Measurements from ENCODE around the gene CNN2. TPM values are rescaled to one million over a fixed set of nuclear protein-coding genes. Genes with fewer than 3 reads are reported as not detected.

CNN2 gene
- total RNA-seq, 1 donor from 2014 or later: 76.1 TPM

- H3K27ac ChIP-seq: no peak overlapping the region
- H3K36me3 ChIP-seq: peaks cover 0 to 4% of the 10 kb centered on the region in 2 donors
- H3K4me3 ChIP-seq: no peak overlapping the region
- intact Hi-C loops (cut with DNase I): no loop called here
- DNase-seq (ENCODE audit: extremely low spot score in 2 of 2): no peak
- no peaks in the 10 kb centered on the region for H3K27me3 ChIP-seq
- no peaks in the 10 kb centered on the region for H3K9me3 ChIP-seq
- TF ChIP-seq POLR2A (IDR thresholded peaks at IDR 0.05) (no peak), POLR2AphosphoS5 (IDR thresholded peaks at IDR 0.05; ENCODE audit: insufficient read depth in 1 of 2, low read depth in 1 of 2) (no peak)
- TF ChIP-seq, protein P1, sequence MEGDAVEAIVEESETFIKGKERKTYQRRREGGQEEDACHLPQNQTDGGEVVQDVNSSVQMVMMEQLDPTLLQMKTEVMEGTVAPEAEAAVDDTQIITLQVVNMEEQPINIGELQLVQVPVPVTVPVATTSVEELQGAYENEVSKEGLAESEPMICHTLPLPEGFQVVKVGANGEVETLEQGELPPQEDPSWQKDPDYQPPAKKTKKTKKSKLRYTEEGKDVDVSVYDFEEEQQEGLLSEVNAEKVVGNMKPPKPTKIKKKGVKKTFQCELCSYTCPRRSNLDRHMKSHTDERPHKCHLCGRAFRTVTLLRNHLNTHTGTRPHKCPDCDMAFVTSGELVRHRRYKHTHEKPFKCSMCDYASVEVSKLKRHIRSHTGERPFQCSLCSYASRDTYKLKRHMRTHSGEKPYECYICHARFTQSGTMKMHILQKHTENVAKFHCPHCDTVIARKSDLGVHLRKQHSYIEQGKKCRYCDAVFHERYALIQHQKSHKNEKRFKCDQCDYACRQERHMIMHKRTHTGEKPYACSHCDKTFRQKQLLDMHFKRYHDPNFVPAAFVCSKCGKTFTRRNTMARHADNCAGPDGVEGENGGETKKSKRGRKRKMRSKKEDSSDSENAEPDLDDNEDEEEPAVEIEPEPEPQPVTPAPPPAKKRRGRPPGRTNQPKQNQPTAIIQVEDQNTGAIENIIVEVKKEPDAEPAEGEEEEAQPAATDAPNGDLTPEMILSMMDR (IDR thresholded peaks at IDR 0.05): no peak
- peaks cover 29% of the 10 kb centered on the region for H3K4me1 ChIP-seq
These were observed 53.2 kb downstream of the CNN2 start for GRCh38 chr19:1079566-1080111.

- TF ChIP-seq, protein P1 (IDR thresholded peaks at IDR 0.05): no peak
- TF ChIP-seq POLR2AphosphoS5 (IDR thresholded peaks at IDR 0.05; ENCODE audit: insufficient read depth in 1 of 2, low read depth in 1 of 2) (no peak), POLR2A (IDR thresholded peaks at IDR 0.05) (no peak)
- Histone ChIP-seq H3K27me3 (no peaks in the 10 kb centered on the region), H3K4me3 (no peak overlapping the region), H3K36me3 (peaks cover 0 to 4% of the 10 kb centered on the region in 2 donors), H3K4me1 (peaks cover 28% of the 10 kb centered on the region), H3K9me3 (no peaks in the 10 kb centered on the region), H3K27ac (no peak overlapping the region)
- DNase-seq (ENCODE audit: extremely low spot score in 2 of 2): no peak
- intact Hi-C loops (cut with DNase I): no loop called here
These were observed 54.2 kb downstream of the CNN2 start for GRCh38 chr19:1080360-1081161.

DNA sequence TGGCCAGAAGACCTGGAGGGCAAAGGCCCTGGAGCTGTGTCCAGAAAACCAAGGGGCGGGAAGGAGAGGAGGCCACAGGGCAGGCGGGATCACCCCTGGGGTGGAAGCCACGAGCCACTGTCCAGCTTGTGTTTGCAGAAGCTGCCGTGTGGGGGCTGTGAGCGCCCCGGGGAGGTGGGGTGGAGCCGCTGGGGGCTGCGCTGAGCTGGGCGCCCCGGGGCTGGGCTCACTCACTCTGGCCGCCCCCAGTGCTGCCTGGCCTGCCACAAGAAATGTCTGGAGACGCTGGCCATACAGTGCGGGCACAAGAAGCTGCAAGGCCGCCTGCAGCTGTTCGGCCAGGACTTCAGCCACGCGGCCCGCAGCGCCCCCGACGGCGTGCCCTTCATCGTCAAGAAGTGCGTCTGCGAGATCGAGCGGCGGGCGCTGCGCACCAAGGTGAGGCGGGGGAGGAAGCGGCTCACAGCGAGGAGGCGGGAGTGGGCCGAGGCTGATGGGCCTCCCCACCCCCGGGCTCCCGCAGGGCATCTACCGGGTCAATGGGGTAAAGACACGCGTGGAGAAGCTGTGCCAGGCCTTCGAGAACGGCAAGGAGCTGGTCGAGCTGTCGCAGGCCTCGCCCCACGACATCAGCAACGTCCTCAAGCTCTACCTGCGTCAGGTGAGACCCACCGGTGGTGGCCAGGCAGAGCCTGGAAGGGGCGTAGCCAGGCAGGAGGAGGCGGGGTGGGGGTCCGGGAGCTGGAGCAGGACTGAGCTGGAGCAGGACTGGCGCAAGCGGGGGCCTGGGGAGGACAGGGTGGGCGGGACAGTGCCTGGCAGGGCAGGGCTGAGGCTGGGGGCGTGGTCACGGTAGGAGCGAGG, 55.1 kb downstream of the CNN2 start:
- no peaks in the 10 kb centered on the region for H3K27me3 ChIP-seq
- H3K4me1 ChIP-seq: peaks cover 27% of the 10 kb centered on the region
- DNase-seq (ENCODE audit: extremely low spot score in 2 of 2): no peak
- intact Hi-C loops (cut with DNase I): no loop called here
- no peak overlapping the region for H3K27ac ChIP-seq
- peaks cover 0 to 4% of the 10 kb centered on the region in 2 donors for H3K36me3 ChIP-seq
- no peak overlapping the region for H3K4me3 ChIP-seq
- TF ChIP-seq POLR2A (IDR thresholded peaks at IDR 0.05) (no peak), POLR2AphosphoS5 (IDR thresholded peaks at IDR 0.05; ENCODE audit: insufficient read depth in 1 of 2, low read depth in 1 of 2) (no peak)
- no peaks in the 10 kb centered on the region for H3K9me3 ChIP-seq

DNA sequence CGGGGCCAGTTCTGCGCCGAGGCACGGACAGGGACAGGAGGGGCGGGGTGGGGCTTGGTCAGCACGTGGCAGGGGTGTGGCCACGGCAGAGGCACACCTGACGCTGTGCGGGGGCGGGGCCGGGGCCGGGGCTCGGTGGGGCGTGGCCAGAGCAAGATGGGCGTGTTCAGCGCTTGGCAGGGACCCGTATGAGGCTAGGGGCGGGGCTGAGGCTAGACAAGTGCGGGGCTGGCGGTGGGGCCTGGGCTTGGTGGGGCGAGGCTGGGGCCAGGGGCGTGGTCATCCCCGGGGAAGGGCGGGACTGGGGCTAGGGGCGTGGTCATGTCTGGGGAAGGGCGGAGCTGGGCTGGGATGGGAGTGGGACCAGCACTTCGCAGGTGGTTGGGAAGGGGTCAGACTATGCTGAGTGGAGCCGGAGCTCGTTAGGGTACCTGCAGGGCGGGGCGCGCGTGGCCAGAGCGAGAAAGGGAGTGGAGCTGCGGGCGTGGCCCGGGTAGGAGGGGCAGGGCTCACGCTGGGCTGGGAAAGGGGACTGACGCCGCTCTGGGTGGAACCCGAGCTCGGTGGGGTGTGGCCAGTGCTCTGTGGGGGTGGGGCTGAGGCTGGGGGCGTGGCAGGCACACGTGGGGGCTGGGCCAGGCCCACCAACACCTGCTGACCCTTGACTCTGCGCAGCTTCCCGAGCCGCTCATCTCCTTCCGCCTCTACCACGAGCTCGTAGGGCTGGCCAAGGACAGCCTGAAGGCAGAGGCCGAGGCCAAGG, 55.9 kb downstream of the CNN2 start:
- Histone ChIP-seq H3K36me3 (peaks cover 0 to 4% of the 10 kb centered on the region in 2 donors), H3K9me3 (no peaks in the 10 kb centered on the region), H3K27me3 (no peaks in the 10 kb centered on the region), H3K4me1 (peaks cover 24% of the 10 kb centered on the region), H3K27ac (peak overlapping the region; percentile 20), H3K4me3 (peak overlapping the region in 1 of 2 donors; percentile 20)
- TF ChIP-seq POLR2A (IDR thresholded peaks at IDR 0.05): no peak
- TF ChIP-seq, protein P1 (IDR thresholded peaks at IDR 0.05): no peak
- no peak for TF ChIP-seq POLR2AphosphoS5 (IDR thresholded peaks at IDR 0.05; ENCODE audit: insufficient read depth in 1 of 2, low read depth in 1 of 2)
- no peak for DNase-seq (ENCODE audit: extremely low spot score in 2 of 2)
- intact Hi-C loops (cut with DNase I): no loop called here

Measured in vagina (tissue), 2 donors.